Fibroblast of lung (primary cell): ENCODE results near the gene MAN1A1. TPM values are rescaled to one million over a fixed set of nuclear protein-coding genes. Genes with fewer than 3 reads are reported as not detected.

Source experiments
- DNase-seq, 2 donors: peaks; one replicate each; pipeline versions ENCODE4 v3.0.0 to v3.0.0-alpha.2; 2010; ENCODE audit warnings: low read depth in 2 of 2
- H2AFZ ChIP-seq: 2 replicates; pipeline ENCODE4 v1.5.1; 2012; ENCODE audit warnings: low read length, control low read depth, inconsistent platforms
- H3K27ac ChIP-seq: 2 replicates; pipeline ENCODE4 v1.5.1; 2011; ENCODE audit warnings: low read length, control low read depth; ENCODE audit not compliant: insufficient read depth
- H3K27me3 ChIP-seq: 2 replicates; pipeline ENCODE4 v1.5.1; 2011; ENCODE audit warnings: mild to moderate bottlenecking, low read length; ENCODE audit not compliant: control insufficient read depth, insufficient read depth
- H3K36me3 ChIP-seq: 2 replicates; pipeline ENCODE4 v1.5.1; 2011; ENCODE audit warnings: low read length; ENCODE audit not compliant: control insufficient read depth, insufficient read depth
- H3K4me1 ChIP-seq: 2 replicates; pipeline ENCODE4 v1.5.1; 2011; ENCODE audit warnings: low read length; ENCODE audit not compliant: control insufficient read depth, insufficient read depth; ENCODE audit errors: extremely low read depth
- H3K4me2 ChIP-seq: 2 replicates; pipeline ENCODE4 v1.5.1; 2011; ENCODE audit warnings: low read length, control low read depth; ENCODE audit not compliant: insufficient read depth; ENCODE audit errors: extremely low read depth
- H3K4me3 ChIP-seq, 4 experiments: fragments of 200-600 bp in 1 of 4; sonication (generic) in 1 of 4; replicated peaks in 1 of 4; 2 replicates each; pipeline ENCODE4 v1.5.1; 2011 to 2016; ENCODE audit warnings: low read length in 4 of 4, low read depth in 3 of 4, mild to moderate bottlenecking in 3 of 4, control low read depth in 2 of 4, inconsistent platforms in 1 of 4, mixed read lengths in 1 of 4; ENCODE audit not compliant: insufficient read depth in 1 of 4; ENCODE audit errors: control extremely low read depth in 1 of 4
- H3K79me2 ChIP-seq: 2 replicates; pipeline ENCODE4 v1.5.1; 2012; ENCODE audit warnings: mild to moderate bottlenecking, low read length, inconsistent platforms; ENCODE audit not compliant: control insufficient read depth, insufficient read depth
- H3K9ac ChIP-seq: 2 replicates; pipeline ENCODE4 v1.5.1; 2011; ENCODE audit warnings: mild to moderate bottlenecking, low read length, control low read depth; ENCODE audit not compliant: insufficient read depth
- H3K9me3 ChIP-seq: 2 replicates; pipeline ENCODE4 v1.5.1; 2012; ENCODE audit warnings: low read depth, low read length; ENCODE audit not compliant: control insufficient read depth, insufficient read depth
- H4K20me1 ChIP-seq: 2 replicates; pipeline ENCODE4 v1.5.1; 2011; ENCODE audit warnings: low read length; ENCODE audit not compliant: control insufficient read depth, insufficient read depth; ENCODE audit errors: extremely low read depth
- EZH2 ChIP-seq: IDR thresholded peaks from 2 replicates; pipeline ENCODE4 v1.5.1; 2012; ENCODE audit warnings: low read length, control low read depth, mild to moderate bottlenecking; ENCODE audit errors: missing control alignments
- polyA plus RNA-seq, 2 donors: library from polyadenylated mRNA; depleted of rRNA in 1 of 2; stranded (reverse) in 1 of 2; unstranded in 1 of 2; fragments of >200 nt; gene quantifications; 2 replicates each; pipeline ENCODE4 v1.2.1, GENCODE V29; 2011 to 2012; ENCODE audit warnings: missing spikeins in 1 of 2
- total RNA-seq: library from RNA; depleted of rRNA; stranded (reverse); fragments of >200 nt; gene quantifications from 2 replicates; pipeline ENCODE4 v1.2.1, GENCODE V29; 2014
- TF ChIP-seq, protein P1 (sequence below), 2 donors: IDR thresholded peaks in 1 of 2; conservative IDR thresholded peaks in 1 of 2; 1 replicate in 1 of 2; 2 replicates in 1 of 2; pipeline ENCODE4 v1.5.1; 2011 to 2012; ENCODE audit warnings: low read length in 2 of 2, control low read depth in 1 of 2, inconsistent platforms in 1 of 2, low read depth in 1 of 2, mild to moderate bottlenecking in 1 of 2

Gene MAN1A1
- total and polyA plus RNA-seq, 2 donors (not counting 1 experiment from before 2014, with no cell fraction given), result 39.5 to 120 TPM

DNA sequence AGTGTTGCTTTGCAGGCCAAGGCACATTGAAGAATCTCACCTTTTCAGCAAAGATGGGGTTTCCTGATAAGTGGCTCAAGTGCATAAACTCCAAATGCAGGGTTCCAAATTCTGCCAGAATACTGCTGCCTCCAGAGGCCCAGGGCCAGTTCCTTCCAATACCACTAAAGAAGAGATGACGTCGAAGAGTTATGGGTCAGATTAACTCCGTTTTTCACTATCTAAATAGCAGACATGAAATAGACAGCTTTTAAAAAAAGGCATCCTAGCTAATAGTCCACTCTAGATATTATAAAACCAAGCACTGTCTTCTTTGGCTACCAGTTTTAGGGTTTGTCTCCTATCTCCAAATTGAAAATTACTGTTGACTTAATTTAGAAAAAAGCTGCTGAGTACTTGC is 144.8 kb downstream of the MAN1A1 start:
- H3K4me1 ChIP-seq, result no peaks in the 10 kb centered on the region
- no peaks in the 10 kb centered on the region for H3K27me3 ChIP-seq
- no peaks in the 10 kb centered on the region for H3K9me3 ChIP-seq

DNA sequence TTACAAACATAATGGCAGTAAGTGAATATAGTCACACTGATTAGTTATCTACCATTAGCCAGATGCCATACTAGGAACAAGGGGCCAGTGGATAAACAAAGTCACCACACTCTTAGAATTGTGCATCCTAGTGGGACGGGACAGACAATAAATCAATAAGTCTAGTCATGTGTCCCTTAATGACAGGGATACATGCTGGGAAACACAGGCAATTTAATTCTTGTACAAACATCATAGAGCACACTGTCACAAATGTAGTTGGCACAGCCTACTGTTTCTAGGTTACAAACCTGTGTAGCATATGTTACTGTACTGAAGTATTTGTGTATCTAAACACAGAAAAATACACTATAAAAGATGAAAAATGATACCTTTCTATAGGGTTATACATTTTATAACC is 148.1 kb downstream of the MAN1A1 start:
- Histone ChIP-seq H3K4me1 (no peaks in the 10 kb centered on the region), H3K9ac (no peak overlapping the region), H3K4me2 (no peak overlapping the region), H3K27me3 (no peaks in the 10 kb centered on the region), H4K20me1 (no peaks in the 10 kb centered on the region), H3K36me3 (peaks cover 2% of the 10 kb centered on the region), H2AFZ (no peak overlapping the region), H3K79me2 (no peaks in the 10 kb centered on the region), H3K27ac (no peak overlapping the region), H3K4me3 (no peak overlapping the region), H3K9me3 (no peaks in the 10 kb centered on the region)
- no peak for TF ChIP-seq EZH2
- TF ChIP-seq, protein P1, sequence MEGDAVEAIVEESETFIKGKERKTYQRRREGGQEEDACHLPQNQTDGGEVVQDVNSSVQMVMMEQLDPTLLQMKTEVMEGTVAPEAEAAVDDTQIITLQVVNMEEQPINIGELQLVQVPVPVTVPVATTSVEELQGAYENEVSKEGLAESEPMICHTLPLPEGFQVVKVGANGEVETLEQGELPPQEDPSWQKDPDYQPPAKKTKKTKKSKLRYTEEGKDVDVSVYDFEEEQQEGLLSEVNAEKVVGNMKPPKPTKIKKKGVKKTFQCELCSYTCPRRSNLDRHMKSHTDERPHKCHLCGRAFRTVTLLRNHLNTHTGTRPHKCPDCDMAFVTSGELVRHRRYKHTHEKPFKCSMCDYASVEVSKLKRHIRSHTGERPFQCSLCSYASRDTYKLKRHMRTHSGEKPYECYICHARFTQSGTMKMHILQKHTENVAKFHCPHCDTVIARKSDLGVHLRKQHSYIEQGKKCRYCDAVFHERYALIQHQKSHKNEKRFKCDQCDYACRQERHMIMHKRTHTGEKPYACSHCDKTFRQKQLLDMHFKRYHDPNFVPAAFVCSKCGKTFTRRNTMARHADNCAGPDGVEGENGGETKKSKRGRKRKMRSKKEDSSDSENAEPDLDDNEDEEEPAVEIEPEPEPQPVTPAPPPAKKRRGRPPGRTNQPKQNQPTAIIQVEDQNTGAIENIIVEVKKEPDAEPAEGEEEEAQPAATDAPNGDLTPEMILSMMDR (conservative IDR thresholded peaks at IDR 0.05 in 1 of 2, IDR thresholded peaks at IDR 0.05 in 1 of 2; ENCODE audit: low read depth in 1 of 2, low read length in 2 of 2), result no peak
- no peak for DNase-seq

More for the DNA sequence above, 144.8 kb downstream of the MAN1A1 start:
- H3K4me2 ChIP-seq, result no peak overlapping the region
- H3K9ac ChIP-seq, result no peak overlapping the region
- peaks cover 2% of the 10 kb centered on the region for H3K36me3 ChIP-seq
- no peaks in the 10 kb centered on the region for H4K20me1 ChIP-seq
- H3K4me3 ChIP-seq, result no peak overlapping the region
- H2AFZ ChIP-seq, result no peak overlapping the region
- no peaks in the 10 kb centered on the region for H3K79me2 ChIP-seq
- H3K27ac ChIP-seq, result no peak overlapping the region
- DNase-seq, result no peak
- TF ChIP-seq EZH2, result no peak
- TF ChIP-seq, protein P1 (conservative IDR thresholded peaks at IDR 0.05 in 1 of 2, IDR thresholded peaks at IDR 0.05 in 1 of 2; ENCODE audit: low read depth in 1 of 2, low read length in 2 of 2), result no peak

DNA sequence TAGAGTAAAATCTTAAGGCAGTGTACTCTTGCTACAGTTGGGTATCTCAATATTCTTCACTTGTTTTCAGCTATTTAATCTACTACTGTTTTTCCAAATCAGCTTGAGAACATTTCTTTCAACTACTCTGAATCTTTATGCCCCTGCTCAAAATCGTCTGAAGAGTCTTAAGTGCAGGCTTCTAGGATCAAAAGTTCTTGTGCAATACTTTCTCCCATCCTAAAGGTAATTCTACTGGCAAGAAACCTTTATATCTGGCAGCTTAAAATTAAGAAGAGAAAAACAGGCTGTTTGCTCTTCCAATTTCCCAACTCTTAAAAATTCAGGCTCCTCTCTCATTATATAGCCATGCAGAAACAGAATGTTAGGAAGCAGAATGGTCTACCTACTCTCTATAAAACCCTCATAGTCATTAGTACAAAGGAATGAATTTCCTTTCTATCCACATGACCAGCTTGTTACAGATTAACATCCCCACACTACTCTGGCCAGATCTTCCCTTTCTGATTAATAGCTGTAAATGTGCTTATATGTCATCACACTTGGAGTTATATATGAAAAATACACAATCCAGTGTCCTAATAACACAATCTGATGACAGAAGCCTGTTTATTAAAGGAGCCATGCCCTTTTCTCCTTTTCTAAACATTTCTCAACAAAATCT is 148.9 kb downstream of the MAN1A1 start:
- no peaks in the 10 kb centered on the region for H3K9me3 ChIP-seq
- no peak overlapping the region for H3K9ac ChIP-seq
- H3K79me2 ChIP-seq, result no peaks in the 10 kb centered on the region
- no peaks in the 10 kb centered on the region for H4K20me1 ChIP-seq
- H3K4me1 ChIP-seq, result no peaks in the 10 kb centered on the region
- TF ChIP-seq EZH2, result no peak
- TF ChIP-seq, protein P1 (conservative IDR thresholded peaks at IDR 0.05 in 1 of 2, IDR thresholded peaks at IDR 0.05 in 1 of 2; ENCODE audit: low read depth in 1 of 2, low read length in 2 of 2), result no peak
- no peaks in the 10 kb centered on the region for H3K27me3 ChIP-seq
- H3K27ac ChIP-seq, result no peak overlapping the region
- no peak overlapping the region for H2AFZ ChIP-seq
- H3K4me2 ChIP-seq, result no peak overlapping the region
- DNase-seq, result no peak
- H3K36me3 ChIP-seq, result peaks cover 2% of the 10 kb centered on the region
- H3K4me3 ChIP-seq, result no peak overlapping the region
